Measurements from ENCODE around the gene CFAP97D1. TPM values are rescaled to one million over a fixed set of nuclear protein-coding genes. Genes with fewer than 3 reads are reported as not detected.

Gene CFAP97D1
- total RNA-seq, 1 donor from 2014 or later = not detected

DNA sequence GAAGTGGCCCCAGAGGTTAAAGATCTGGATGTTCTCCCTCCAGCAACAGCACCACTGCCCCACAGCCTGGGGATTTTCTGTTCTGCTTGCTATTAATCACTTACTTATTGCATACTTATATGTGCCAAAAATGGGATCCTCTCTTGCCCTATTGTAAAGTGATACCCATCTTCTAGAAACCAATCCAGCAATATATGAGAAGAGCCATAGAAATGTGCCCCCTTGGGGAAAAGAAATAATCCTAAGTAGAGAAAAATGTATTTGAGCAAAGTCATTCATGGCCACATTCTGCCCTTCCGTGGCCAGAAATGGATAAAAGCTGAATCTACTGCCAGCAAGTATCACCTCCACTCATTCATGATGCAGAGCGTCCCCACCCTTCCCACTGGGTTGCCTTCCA is 42.5 kb upstream of the CFAP97D1 start:
- TF ChIP-seq CTCF (IDR thresholded peaks at IDR 0.05) = no peak
- no peak for DNase-seq
- H3K4me1 ChIP-seq = no peaks in the 10 kb centered on the region
- no peak overlapping the region for H3K4me3 ChIP-seq
- intact Hi-C loops (cut with DNase I) = no loop called here
- no peak overlapping the region for H3K27ac ChIP-seq
- no peaks in the 10 kb centered on the region for H3K9me3 ChIP-seq
- no peaks in the 10 kb centered on the region for H3K36me3 ChIP-seq
- ATAC-seq = no peak
- no peaks in the 10 kb centered on the region for H3K27me3 ChIP-seq (ENCODE audit: low read depth)

DNA sequence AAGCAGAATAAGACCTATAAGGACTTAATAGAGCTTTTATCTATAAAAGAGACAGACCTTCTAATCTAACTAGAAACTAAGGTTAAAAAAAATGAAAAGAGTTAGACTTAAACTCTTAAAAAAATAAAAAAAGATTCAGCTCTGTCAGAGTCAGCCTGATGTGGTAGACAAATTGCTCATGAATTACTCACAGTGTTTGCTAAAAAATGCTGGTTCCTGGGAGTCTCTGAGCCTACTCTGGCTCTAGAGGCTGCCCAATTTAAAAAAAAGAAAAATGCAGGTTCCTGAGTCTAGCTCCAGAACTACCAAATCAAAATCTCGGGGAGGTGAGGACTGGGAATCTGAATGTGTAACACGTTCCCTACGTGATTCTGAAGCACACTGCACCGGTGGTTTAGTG is 39.7 kb upstream of the CFAP97D1 start:
- ATAC-seq = no peak
- Histone ChIP-seq H3K9me3 (no peaks in the 10 kb centered on the region), H3K4me1 (peaks cover 2% of the 10 kb centered on the region), H3K27ac (no peak overlapping the region), H3K27me3 (ENCODE audit: low read depth) (no peaks in the 10 kb centered on the region), H3K4me3 (no peak overlapping the region), H3K36me3 (no peaks in the 10 kb centered on the region)
- intact Hi-C loops (cut with DNase I) = no loop called here
- no peak for TF ChIP-seq CTCF (IDR thresholded peaks at IDR 0.05)
- no peak for DNase-seq

DNA sequence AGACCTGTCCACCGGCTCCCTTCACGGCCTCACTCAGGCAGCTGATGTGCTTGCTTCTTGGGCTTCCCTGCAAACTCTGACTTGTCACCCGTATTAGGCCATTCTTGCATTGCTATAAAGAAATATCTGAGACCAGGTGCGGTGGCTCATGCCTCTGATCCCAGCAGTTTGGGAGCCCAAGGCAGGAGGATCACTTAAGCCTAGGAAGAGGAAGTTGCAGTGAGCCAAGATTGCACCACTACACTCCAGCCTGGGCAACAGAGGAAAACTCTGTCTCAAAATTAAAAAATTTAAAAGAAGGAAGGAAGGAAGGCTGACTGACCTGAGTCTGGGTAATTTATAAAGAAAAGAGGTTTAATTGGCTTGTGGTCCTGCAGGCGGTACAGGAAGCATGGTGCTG is 38.6 kb upstream of the CFAP97D1 start:
- no peak overlapping the region for H3K4me3 ChIP-seq
- H3K27ac ChIP-seq = no peak overlapping the region
- no peaks in the 10 kb centered on the region for H3K36me3 ChIP-seq
- ATAC-seq (no peak), DNase-seq (no peak)
- no peak for TF ChIP-seq CTCF (IDR thresholded peaks at IDR 0.05)
- intact Hi-C loops (cut with DNase I) = no loop called here
- no peaks in the 10 kb centered on the region for H3K27me3 ChIP-seq (ENCODE audit: low read depth)
- no peaks in the 10 kb centered on the region for H3K9me3 ChIP-seq
- peaks cover 13% of the 10 kb centered on the region for H3K4me1 ChIP-seq

DNA sequence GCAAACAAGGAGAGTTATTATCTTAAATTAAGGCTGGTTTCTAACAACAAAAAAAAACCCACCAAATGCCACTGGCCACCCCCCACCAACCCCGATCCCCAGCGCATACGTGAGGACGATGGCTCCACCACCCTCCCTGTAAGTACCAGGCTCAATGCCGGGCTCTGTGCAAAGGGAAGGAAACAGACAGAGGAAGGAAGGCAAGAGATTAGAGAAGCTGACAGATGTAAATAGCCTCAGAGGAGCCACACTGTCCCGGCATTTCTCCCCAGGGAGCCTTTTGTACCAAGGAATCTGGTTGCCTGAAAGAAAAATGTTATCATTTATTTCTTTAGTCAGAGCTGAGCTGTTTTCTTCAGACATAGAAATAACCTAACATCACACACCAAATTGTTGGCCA is 34.7 kb upstream of the CFAP97D1 start:
- Histone ChIP-seq H3K36me3 (no peaks in the 10 kb centered on the region), H3K4me3 (no peak overlapping the region), H3K9me3 (no peaks in the 10 kb centered on the region), H3K27ac (peak overlapping the region; percentile 14), H3K4me1 (peaks cover 14% of the 10 kb centered on the region), H3K27me3 (ENCODE audit: low read depth) (peaks cover 4% of the 10 kb centered on the region)
- ATAC-seq = no peak
- no peak for TF ChIP-seq CTCF (IDR thresholded peaks at IDR 0.05)
- no peak for DNase-seq
- intact Hi-C loops (cut with DNase I) = no loop called here

GRCh38 chr17:43750153-43750552 is 30.1 kb upstream of the CFAP97D1 start:
- ATAC-seq (no peak), DNase-seq (no peak)
- Histone ChIP-seq H3K4me1 (peaks cover 26% of the 10 kb centered on the region), H3K36me3 (no peaks in the 10 kb centered on the region), H3K9me3 (no peaks in the 10 kb centered on the region), H3K4me3 (no peak overlapping the region), H3K27me3 (ENCODE audit: low read depth) (peaks cover 16% of the 10 kb centered on the region), H3K27ac (no peak overlapping the region)
- TF ChIP-seq CTCF (IDR thresholded peaks at IDR 0.05) = no peak
- intact Hi-C loops (cut with DNase I) = no loop called here
